Liver (tissue), 9 donors: ENCODE results near the gene ABHD12. TPM values are rescaled to one million over a fixed set of nuclear protein-coding genes. Genes with fewer than 3 reads are reported as not detected.

Experiments
- DNase-seq: peaks from one replicate; pipeline ENCODE4 v3.0.0-alpha.2; 2017; ENCODE audit warnings: low spot score
- H3K27ac ChIP-seq, 2 donors: one replicate each; pipeline ENCODE4 v1.7.0; 2013; ENCODE audit warnings: inconsistent platforms in 2 of 2, low read length in 2 of 2, control low read depth in 1 of 2, low read depth in 1 of 2, mild to moderate bottlenecking in 1 of 2
- H3K27me3 ChIP-seq, 4 donors: one replicate each; pipeline versions ENCODE4 v1.6.1 to v1.7.0; 2013; ENCODE audit warnings: low read length in 3 of 4, inconsistent platforms in 1 of 4, mild to moderate bottlenecking in 1 of 4, moderate library complexity in 1 of 4; ENCODE audit not compliant: control insufficient read depth in 4 of 4, insufficient read depth in 4 of 4
- H3K36me3 ChIP-seq, 4 donors: one replicate each; pipeline versions ENCODE4 v1.6.1 to v1.7.0; 2013; ENCODE audit warnings: low read length in 3 of 4, mild to moderate bottlenecking in 3 of 4, low read depth in 1 of 4, moderate library complexity in 1 of 4; ENCODE audit not compliant: control insufficient read depth in 4 of 4, insufficient read depth in 3 of 4
- H3K4me1 ChIP-seq, 4 donors: one replicate each; pipeline versions ENCODE4 v1.6.1 to v1.7.0; 2013; ENCODE audit warnings: low read length in 3 of 4, mild to moderate bottlenecking in 3 of 4, moderate library complexity in 1 of 4; ENCODE audit not compliant: control insufficient read depth in 4 of 4, insufficient read depth in 4 of 4
- H3K4me3 ChIP-seq, 3 donors: one replicate each; pipeline versions ENCODE4 v1.6.1 to v1.7.0; 2013; ENCODE audit warnings: low read length in 3 of 3, control low read depth in 1 of 3, low read depth in 1 of 3, mild to moderate bottlenecking in 1 of 3
- H3K9ac ChIP-seq, 2 donors: one replicate each; pipeline ENCODE4 v1.7.0; 2013; ENCODE audit warnings: low read length in 2 of 2, mild to moderate bottlenecking in 2 of 2, moderate library complexity in 2 of 2, control low read depth in 1 of 2, low read depth in 1 of 2
- H3K9me3 ChIP-seq, 4 donors: one replicate each; pipeline versions ENCODE4 v1.6.1 to v1.7.0; 2013; ENCODE audit warnings: low read length in 3 of 4; ENCODE audit not compliant: control insufficient read depth in 4 of 4
- CTCF ChIP-seq: fragments of 150-350 bp; IDR thresholded peaks from 2 replicates; pipeline ENCODE4 v1.5.1; 2017; ENCODE audit warnings: improper control_type of control experiment, low read depth, low read length; ENCODE audit not compliant: missing input control
- EGR1 ChIP-seq, 2 donors: IDR thresholded peaks; 2 replicates each; pipeline ENCODE4 v1.6.1; 2016 to 2018; ENCODE audit warnings: antibody characterized with exemption in 2 of 2, low read depth in 2 of 2
- FOXA1 ChIP-seq: IDR thresholded peaks from 2 replicates; pipeline ENCODE4 v1.6.1; 2016; ENCODE audit warnings: antibody characterized with exemption
- FOXA2 ChIP-seq: IDR thresholded peaks from 2 replicates; pipeline ENCODE4 v1.6.1; 2016; ENCODE audit warnings: antibody characterized with exemption
- NR2F2 ChIP-seq: IDR thresholded peaks from 2 replicates; pipeline ENCODE4 v1.6.1; 2016; ENCODE audit warnings: antibody characterized with exemption
- RAD21 ChIP-seq, 2 donors: IDR thresholded peaks; 2 replicates each; pipeline ENCODE4 v1.6.1; 2016; ENCODE audit warnings: antibody characterized with exemption in 2 of 2, mild to moderate bottlenecking in 2 of 2
- RXRA ChIP-seq, 2 donors: IDR thresholded peaks; 2 replicates each; pipeline ENCODE4 v1.6.1; 2017 to 2018; ENCODE audit warnings: antibody characterized with exemption in 2 of 2, mild to moderate bottlenecking in 1 of 2
- TAF1 ChIP-seq: conservative IDR thresholded peaks from 2 replicates; pipeline ENCODE4 v1.6.1; 2016; ENCODE audit warnings: antibody characterized with exemption, mild to moderate bottlenecking
- YY1 ChIP-seq: IDR thresholded peaks from 2 replicates; pipeline ENCODE4 v1.6.1; 2016; ENCODE audit warnings: antibody characterized with exemption, mild to moderate bottlenecking
- ZBTB33 ChIP-seq: IDR thresholded peaks from 2 replicates; pipeline ENCODE4 v1.6.1; 2016; ENCODE audit warnings: antibody characterized with exemption
- WGBS: extraction: QIAGEN DNeasy Blood & Tissue Kit; methylation state at CpG from one replicate; pipeline ENCODE4 v1.1.7; 2013; 5-methylcytosine and 5-hydroxymethylcytosine counted together
- polyA plus RNA-seq, 2 donors: library from polyadenylated mRNA; stranded (reverse) in 1 of 2; unstranded in 1 of 2; fragments of 200-250 nt in 1 of 2; fragments of >200 nt in 1 of 2; fragmentation: Nextera tagmentation in 1 of 2; extraction: Ambion mirVana in 1 of 2; gene quantifications; one replicate each; pipeline versions ENCODE4 v1.2.1 to v1.2.3, GENCODE V29; 2013 to 2015
- total RNA-seq, 2 donors: library from RNA; depleted of rRNA; stranded (reverse); fragments of >200 nt; gene quantifications; one replicate each; pipeline ENCODE4 v1.2.3, GENCODE V29; 2014
- TF ChIP-seq, protein P1 (sequence below): IDR thresholded peaks from 2 replicates; pipeline ENCODE4 v1.6.1; 2016; ENCODE audit warnings: antibody characterized with exemption, mild to moderate bottlenecking
- donor health status: healthy.
- donor health status: healthy.
- donor health status: healthy.
- donor health status: healthy.
- donor health status: healthy.

ABHD12 gene
- total and polyA plus RNA-seq, 4 donors, result 11.1 to 15.4 (median 12.9) TPM

DNA sequence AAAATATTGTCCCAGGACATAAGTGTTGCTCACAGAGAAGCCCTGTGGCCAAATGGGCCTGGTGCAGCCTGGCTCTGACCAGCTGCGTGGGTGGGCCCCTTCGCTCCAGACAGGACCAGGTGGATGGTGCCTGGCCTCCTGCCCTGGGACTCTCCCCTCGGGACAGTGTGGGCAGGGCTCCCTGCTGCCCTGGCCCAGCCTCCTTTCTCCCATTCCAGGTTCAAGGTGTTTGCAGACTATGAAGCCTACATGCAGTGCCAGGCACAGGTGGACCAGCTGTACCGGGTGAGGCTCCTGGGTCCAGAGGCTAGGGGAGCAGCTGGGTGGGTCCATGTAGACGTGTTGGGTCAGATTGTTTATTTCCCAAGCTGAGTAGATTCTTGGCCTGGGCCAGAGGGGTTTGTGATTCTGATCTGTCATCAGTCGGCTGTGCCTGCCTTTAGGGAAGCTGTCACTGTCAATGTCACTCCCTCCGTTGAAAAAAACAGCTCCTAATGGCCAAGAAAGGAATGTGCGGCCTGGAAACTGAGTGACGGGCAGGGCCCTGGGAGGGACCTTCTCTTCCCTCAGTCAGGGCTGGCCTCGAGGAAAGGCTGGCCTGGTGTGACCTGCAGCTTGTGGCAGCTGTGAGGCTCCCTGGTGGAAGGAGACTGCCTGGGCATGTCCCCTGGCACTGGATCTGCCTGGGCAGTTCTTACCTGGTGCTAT is 95.1 kb downstream of the ABHD12 start:
- Histone ChIP-seq H3K4me3 (no peak overlapping the region), H3K27me3 (no peaks in the 10 kb centered on the region), H3K9me3 (no peaks in the 10 kb centered on the region), H3K9ac (no peak overlapping the region), H3K4me1 (peaks cover 0 to 4% (median 0%) of the 10 kb centered on the region in 4 donors), H3K36me3 (no peaks in the 10 kb centered on the region), H3K27ac (no peak overlapping the region)
- 77% methylated on average over 10 of the region's 10 CpGs for WGBS
- no peak for TF ChIP-seq ZBTB33
- peak; percentile 5 for TF ChIP-seq CTCF
- no peak for DNase-seq

GRCh38 chr20:25294459-25295385 is 95.9 kb downstream of the ABHD12 start:
- TF ChIP-seq CTCF (peak; percentile 70), FOXA2 (no peak), RXRA (IDR thresholded peaks at IDR 0.05) (no peak), RAD21 (IDR thresholded peaks at IDR 0.05) (peak; percentile 76 to 90)
- peaks cover 0 to 4% (median 0%) of the 10 kb centered on the region in 4 donors for H3K4me1 ChIP-seq
- peaks cover 0 to under 1% (median 0%) of the 10 kb centered on the region in 4 donors for H3K36me3 ChIP-seq
- H3K27me3 ChIP-seq, result no peaks in the 10 kb centered on the region
- no peak overlapping the region for H3K4me3 ChIP-seq
- H3K9me3 ChIP-seq, result no peaks in the 10 kb centered on the region
- DNase-seq, result peak; percentile 66
- 63% methylated on average over 22 of the region's 22 CpGs for WGBS
- no peak overlapping the region for H3K9ac ChIP-seq
- H3K27ac ChIP-seq, result no peak overlapping the region

- no peak overlapping the region for H3K27ac ChIP-seq
- 92% methylated on average over 13 of the region's 13 CpGs for WGBS
- H3K9ac ChIP-seq, result no peak overlapping the region
- H3K4me3 ChIP-seq, result no peak overlapping the region
- H3K27me3 ChIP-seq, result no peaks in the 10 kb centered on the region
- peaks cover 0 to 2% (median 0%) of the 10 kb centered on the region in 4 donors for H3K36me3 ChIP-seq
- peaks cover 0 to 4% (median 0%) of the 10 kb centered on the region in 4 donors for H3K4me1 ChIP-seq
- no peaks in the 10 kb centered on the region for H3K9me3 ChIP-seq
- DNase-seq, result no peak
- TF ChIP-seq RXRA (IDR thresholded peaks at IDR 0.05) (no peak), NR2F2 (no peak), YY1 (no peak), ZBTB33 (no peak), FOXA1 (no peak), TAF1 (no peak), EGR1 (IDR thresholded peaks at IDR 0.05; ENCODE audit: low read depth in 2 of 2) (no peak), FOXA2 (no peak)
- TF ChIP-seq, protein P1, sequence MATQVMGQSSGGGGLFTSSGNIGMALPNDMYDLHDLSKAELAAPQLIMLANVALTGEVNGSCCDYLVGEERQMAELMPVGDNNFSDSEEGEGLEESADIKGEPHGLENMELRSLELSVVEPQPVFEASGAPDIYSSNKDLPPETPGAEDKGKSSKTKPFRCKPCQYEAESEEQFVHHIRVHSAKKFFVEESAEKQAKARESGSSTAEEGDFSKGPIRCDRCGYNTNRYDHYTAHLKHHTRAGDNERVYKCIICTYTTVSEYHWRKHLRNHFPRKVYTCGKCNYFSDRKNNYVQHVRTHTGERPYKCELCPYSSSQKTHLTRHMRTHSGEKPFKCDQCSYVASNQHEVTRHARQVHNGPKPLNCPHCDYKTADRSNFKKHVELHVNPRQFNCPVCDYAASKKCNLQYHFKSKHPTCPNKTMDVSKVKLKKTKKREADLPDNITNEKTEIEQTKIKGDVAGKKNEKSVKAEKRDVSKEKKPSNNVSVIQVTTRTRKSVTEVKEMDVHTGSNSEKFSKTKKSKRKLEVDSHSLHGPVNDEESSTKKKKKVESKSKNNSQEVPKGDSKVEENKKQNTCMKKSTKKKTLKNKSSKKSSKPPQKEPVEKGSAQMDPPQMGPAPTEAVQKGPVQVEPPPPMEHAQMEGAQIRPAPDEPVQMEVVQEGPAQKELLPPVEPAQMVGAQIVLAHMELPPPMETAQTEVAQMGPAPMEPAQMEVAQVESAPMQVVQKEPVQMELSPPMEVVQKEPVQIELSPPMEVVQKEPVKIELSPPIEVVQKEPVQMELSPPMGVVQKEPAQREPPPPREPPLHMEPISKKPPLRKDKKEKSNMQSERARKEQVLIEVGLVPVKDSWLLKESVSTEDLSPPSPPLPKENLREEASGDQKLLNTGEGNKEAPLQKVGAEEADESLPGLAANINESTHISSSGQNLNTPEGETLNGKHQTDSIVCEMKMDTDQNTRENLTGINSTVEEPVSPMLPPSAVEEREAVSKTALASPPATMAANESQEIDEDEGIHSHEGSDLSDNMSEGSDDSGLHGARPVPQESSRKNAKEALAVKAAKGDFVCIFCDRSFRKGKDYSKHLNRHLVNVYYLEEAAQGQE, result no peak
Observed at GRCh38 chr20:25293910-25294458, 96.7 kb downstream of the ABHD12 start.
